Muscle of back (tissue), 11 donors: Measurements from ENCODE around the gene GIMAP6. TPM values are rescaled to one million over a fixed set of nuclear protein-coding genes. Genes with fewer than 3 reads are reported as not detected.
"Not testable (repeated sequence)": the region's sequence is repeated elsewhere in the genome, so short reads cannot be mapped to it uniquely, and the experiment has no call there.

Experiments
- DNase-seq, 3 donors: peaks; one replicate each; pipeline versions ENCODE4 v3.0.0 to v3.0.0-alpha.2; 2013
- polyA plus RNA-seq, 10 donors: library from polyadenylated mRNA; unstranded; fragments of 120-200 nt; gene quantifications; one replicate each; pipeline ENCODE4 v1.2.1, GENCODE V29; 2013; ENCODE audit not compliant: insufficient read length in 10 of 10

The GIMAP6 gene
- polyA plus RNA-seq, 10 donors = 11.9 to 23.1 (median 15.5) TPM

- no peak for DNase-seq
These were observed 16.3 kb upstream of the GIMAP6 start for GRCh38 chr7:150648353-150649079.

- no peak for DNase-seq
These were observed 13.3 kb upstream of the GIMAP6 start for GRCh38 chr7:150645259-150646020.

- DNase-seq = no peak
These were observed 10.7 kb upstream of the GIMAP6 start for GRCh38 chr7:150642926-150643325.

GRCh38 chr7:150641854-150642253 lies 9.7 kb upstream of the GIMAP6 start:
- DNase-seq = no peak

DNA sequence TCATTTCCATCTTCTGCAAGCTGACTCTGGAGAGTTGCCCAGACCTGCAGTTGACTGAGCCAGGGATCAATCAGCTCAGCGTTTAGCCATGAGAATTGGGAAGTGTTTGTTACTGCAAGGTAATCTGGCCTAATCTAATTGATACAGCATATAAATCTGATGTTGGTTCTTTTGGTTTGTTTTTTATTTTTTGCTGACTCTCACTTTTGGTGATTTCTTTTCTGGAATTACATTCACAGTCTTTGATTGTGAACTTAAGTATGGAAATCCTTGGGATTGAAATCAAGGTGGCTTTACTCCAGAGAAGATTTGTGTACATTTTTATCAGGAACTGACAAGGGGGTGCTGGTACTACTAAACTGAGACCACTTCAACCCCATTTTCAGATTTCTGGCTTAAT lies 1.7 kb upstream of the GIMAP6 start:
- DNase-seq = no peak

DNA sequence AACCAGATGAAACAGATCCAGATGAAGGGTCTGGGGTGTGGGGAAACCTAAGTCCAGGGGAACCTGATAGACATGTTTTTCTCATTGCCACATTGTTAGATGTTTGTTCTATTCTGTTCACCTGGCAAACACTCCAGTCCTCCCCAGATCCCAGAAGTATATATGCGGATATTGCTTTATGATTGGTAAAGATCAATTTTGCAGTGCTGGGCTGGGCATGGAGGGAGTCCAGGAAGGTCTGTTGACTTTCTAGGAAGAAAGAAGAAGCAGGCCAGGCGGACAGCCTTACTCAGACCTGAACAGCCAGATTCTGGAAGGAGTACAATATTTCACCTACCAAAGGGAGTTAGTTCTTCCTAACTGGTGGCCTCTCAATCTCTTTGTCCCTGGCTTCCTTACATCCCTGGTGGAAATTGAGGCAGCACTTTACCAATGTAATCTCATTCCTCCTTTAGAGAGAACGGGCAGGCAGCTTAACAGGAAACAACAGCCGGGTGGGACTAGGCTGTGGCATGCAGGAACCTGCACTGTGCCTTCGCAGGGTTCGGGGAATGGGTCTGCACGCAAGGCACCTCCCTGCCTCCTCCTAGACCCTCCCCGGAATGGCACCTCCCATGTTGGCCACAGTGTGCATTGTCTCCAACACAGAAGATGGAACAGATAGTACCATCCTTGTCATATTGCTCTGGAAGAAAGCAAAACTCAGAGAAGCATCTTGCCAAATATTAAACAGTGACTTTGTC lies 930 bp downstream of the GIMAP6 start:
- DNase-seq = no peak

DNA sequence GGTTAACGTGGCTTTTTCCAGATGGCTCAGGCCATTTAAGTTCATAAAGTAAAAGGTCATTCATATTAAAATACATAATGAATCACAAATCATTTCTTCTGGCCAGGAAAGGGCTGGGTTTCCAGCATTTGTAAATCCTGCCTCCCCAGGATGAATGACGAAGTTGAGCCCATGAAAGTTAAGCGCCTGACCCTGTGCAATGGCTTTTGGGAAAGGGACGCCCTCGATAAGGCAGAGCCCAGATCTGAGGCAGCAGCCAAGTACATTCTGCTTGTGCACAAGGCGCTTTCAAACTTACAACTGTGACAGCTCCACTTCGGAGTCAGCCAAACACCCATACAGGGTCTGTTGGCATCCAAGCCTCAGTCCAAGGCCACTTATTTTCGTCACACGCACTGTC lies 2.8 kb downstream of the GIMAP6 start:
- no peak for DNase-seq

DNA sequence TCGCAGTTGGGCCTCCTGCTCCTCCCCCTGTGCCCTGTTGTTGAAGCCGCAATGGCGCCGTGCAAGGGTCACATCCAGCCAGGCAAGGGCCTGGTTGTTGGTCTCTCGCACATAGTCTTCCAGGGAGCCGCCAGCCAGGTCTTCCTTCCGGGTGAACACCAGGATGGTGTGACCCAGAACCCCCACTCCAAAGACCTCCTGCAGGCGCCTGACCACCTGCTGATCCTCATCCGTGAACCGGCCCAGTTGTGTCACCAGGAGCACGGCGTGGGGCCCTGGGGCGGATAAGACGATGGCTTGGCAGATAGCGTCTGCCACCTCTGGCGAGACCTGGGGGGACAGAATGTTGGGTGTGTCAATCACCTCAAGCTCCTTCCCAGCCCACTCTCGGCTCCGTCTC lies 4.2 kb downstream of the GIMAP6 start:
- no peak for DNase-seq

DNA sequence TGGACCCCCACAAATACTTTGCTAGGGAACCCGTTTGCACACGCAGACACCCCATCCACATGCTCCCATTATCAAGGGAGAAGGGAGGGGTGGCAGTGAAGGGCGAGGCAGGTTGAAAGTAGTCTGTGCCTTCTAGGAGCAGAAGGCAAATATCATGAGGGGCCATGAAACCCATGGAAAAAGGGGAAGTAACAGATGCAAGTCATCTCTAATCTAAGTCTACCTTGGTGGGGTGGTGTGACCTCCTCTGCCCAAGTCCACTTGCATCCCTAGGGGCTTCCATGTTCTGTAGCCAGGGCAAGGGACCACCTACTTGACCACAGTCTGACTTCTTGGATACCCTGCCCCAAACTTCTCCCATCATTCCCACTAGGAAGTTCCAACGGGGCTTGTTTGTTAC lies 5.5 kb downstream of the GIMAP6 start:
- DNase-seq = no peak

DNA sequence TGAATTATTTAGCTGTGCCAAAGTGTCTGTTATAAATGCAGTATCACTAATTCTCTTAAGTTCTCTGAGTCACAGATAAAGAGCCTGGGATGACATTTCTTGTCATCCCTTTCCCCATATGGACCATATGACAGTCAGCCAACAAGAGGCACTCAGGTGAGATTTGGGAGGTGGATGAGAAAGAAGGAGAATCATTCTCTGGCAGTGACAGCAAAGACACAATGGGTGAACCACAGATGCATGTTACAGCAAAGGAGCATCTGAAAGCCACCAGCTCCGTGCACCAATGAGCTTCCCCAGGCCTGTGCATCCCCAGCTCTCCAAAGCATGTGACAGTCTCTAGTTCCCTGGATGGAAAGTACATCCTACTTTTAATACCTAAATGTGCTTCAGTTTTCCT lies 10.8 kb downstream of the GIMAP6 start:
- no peak for DNase-seq

DNA sequence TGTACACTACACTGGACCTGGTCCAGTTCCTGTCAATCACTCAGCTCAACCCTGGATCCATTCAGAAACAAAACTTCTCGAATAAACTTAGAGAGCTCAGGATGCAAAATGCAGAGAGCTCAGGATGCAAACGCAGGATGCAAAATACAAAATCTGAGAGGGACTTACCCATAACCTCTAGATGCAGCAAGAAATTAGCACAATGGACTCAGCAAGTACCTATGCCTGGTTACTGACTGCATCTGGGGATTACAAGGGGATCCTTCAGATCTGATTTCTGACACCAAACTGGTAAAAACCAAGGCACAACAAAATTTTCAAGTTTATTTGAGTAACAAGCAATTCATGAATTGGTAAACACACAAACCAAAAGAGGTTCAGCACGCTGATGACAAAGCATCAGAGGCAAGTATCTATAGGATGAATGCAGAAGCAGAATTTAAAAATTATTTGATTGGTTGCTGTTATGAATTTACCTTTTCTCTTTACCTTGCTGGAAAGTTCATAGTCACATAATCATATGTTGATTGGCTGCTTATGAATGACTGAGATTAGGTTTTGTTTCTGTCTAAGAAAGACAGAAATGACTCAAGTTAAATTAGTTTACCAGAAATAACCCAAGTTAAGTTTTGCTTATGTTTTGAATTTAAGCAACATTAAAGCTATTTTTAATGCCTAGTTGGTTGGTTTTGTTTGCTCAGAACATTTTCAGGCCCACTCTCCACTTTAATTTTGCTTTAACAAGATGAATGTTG lies 11.4 kb downstream of the GIMAP6 start:
- DNase-seq = no peak

- DNase-seq = no peak
These were observed 12.1 kb downstream of the GIMAP6 start for GRCh38 chr7:150620061-150620460.

GRCh38 chr7:150615221-150615755 lies 16.9 kb downstream of the GIMAP6 start:
- not testable (repeated sequence) for DNase-seq

- not testable (repeated sequence) for DNase-seq
These were observed 17.8 kb downstream of the GIMAP6 start for GRCh38 chr7:150614426-150614825.

DNA sequence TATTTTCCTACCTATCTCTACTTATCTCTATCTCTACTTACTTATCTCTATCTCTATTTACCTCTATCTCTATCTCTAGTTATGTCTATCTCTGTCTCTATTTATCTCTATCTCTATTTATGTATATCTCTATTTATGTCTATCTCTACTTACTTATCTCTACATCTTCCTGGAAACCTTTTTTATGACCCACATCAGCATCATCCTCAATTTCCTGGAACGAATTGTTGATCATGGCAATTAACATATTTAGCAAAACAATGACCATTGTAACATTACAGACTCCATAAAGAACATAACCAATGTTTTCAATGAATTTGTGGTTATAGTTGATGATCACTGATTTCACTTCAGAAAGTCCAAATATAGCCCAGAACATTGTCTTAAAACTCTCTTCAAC lies 18.3 kb downstream of the GIMAP6 start:
- no peak for DNase-seq

GRCh38 chr7:150612925-150613324 lies 19.3 kb downstream of the GIMAP6 start:
- DNase-seq = no peak

- no peak for DNase-seq
These were observed 22.0 kb downstream of the GIMAP6 start for GRCh38 chr7:150610233-150610632.

GRCh38 chr7:150603600-150603999 lies 28.6 kb downstream of the GIMAP6 start:
- DNase-seq = not testable (repeated sequence)

DNA sequence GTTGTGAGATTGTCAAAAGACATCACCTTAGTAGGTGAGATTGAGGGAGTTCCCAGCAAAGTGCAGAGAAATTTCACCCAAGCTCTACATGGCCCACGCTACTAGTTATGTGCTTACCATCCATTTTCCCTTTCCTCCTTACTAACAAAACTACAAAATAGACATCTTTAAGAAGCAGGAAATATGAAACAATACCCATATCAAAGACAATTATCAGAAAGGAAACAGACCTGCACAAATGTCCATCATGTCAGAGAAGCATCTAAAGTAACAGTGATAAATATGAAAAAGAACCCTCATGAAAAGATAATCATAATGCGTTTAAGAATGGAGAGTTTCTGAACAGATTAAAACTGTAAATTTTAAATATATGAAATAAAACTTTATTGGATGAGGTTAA lies 36.8 kb downstream of the GIMAP6 start:
- no peak for DNase-seq

DNA sequence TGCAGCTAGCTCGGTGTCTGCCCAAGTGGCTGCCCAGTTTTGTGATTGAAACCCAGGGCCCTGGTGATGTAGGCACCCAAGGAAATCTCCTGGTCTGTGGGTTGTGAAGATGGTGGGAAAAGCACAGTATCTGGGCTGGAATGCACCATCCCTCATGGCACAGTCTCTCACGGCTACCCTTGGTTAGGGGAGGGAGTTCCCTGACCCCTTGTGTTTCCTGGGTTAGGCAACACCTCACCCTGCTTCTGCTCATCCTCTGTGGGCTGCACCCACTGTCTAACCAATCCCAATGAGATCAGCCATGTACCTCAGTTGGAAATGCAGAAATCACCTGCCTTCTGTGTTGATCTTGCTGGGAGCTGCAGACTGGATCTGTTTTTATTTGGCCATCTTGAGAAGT lies 37.4 kb downstream of the GIMAP6 start:
- no peak for DNase-seq

DNA sequence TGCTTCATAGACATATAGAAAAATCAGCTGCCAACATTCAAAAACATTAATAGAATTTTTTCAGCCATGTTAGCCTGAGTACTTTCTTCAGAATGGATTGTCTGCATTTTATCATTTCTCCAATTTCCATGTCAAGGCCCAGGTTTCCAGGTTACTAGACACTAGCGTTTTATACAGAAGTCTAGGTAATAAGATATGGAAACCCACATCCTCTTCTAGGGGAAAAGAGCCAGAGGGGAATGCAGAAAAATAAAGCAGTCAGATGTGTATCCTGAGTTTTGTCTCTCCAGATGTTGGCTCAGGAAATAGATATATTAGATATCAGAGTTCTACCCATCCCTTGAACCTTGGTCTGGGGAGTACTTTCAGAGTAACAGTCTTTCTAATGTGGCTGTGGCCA lies 44.6 kb downstream of the GIMAP6 start:
- DNase-seq = no peak

GRCh38 chr7:150586785-150587152 lies 45.4 kb downstream of the GIMAP6 start:
- DNase-seq = no peak
